Hematopoietic multipotent progenitor cell (in vitro differentiated cells): Measurements from ENCODE around the gene NUTM2F. TPM values are rescaled to one million over a fixed set of nuclear protein-coding genes. Genes with fewer than 3 reads are reported as not detected.
A peak's percentile ranks its signal among the peaks of the same experiment; 100 is the strongest.
"Not testable (repeated sequence)": the region's sequence is repeated elsewhere in the genome, so short reads cannot be mapped to it uniquely, and the experiment has no call there.

ENCODE experiments used
- DNase-seq, 3 donors: peaks; one replicate each; pipeline ENCODE4 v3.0.0-alpha.2; 2011 to 2015; ENCODE audit warnings: low read depth in 2 of 3, low spot score in 2 of 3
- total RNA-seq: library from RNA; depleted of rRNA; stranded (reverse); fragments of >200 nt; gene quantifications from one replicate; pipeline ENCODE4 v1.2.3, GENCODE V29; 2012

The NUTM2F gene, protein sequence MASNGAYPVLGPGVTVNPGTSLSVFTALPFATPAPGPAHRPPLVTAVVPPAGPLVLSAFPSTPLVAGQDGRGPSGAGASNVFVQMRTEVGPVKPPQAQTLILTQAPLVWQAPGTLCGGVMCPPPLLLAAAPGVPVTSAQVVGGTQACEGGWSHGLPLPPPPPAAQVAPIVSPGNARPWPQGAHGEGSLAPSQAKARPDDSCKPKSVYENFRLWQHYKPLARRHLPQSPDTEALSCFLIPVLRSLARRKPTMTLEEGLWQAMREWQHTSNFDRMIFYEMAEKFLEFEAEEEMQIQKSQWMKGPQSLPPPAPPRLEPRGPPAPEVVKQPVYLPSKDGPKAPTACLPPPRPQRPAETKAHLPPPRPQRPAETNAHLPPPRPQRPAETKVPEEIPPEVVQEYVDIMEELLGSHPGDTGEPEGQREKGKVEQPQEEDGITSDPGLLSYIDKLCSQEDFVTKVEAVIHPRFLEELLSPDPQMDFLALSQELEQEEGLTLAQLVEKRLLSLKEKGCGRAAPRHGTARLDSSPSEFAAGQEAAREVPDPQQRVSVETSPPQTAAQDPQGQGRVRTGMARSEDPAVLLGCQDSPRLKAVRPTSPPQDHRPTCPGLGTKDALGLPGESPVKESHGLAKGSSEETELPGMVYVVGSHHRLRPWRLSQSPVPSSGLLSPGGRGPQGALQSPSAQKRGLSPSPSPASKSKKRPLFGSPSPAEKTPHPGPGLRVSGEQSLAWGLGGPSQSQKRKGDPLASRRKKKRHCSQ
- total RNA-seq: not detected

DNA sequence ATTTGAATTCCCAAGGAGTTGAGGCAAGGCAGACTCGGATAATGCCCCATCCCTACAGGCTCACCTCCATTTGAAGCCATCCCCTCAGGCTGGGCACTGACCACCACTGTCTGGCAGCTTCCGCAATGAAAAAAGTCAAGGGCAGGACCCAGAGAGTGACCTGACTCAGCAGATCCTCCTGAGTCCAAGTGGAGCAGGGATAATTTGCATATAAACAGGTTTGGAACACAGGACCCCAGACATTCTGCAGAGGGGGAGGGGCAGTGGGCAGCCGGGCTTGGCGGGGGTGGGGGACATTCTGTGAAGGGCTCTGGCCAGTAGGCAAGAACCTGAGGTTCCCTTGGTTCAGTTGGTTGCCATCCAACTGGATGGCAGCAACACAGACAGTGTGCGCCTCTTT, at the start of gene NUTM2F:
Gene NUTM2F, minus strand, starts transcription at position 101 of the 400 bp plus-strand sequence. Its CDS starts 21 bp downstream, at position 80.
- not testable (repeated sequence) for DNase-seq

DNA sequence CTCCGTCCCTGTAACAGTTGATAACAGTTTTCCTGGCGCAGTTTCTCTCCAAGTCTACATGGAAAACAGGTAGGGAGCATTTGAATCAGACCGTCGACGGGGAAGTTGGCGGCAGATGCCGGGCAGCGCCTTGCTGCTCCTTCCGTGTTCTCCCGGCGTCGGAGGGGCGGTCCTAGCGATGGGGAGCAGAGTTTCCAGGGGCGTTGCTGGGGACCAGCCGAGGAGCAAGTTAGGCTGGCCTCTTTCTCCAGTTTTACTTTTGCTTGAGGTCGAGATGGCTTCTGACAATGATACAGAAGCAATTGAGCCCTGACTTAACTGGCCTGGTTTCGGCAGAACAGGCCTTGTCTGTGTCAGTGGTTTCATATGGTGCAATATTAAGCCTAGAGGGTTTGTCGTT, 46.8 kb upstream of the NUTM2F start:
- peak in 1 of 3 donors; percentile 15 for DNase-seq

DNA sequence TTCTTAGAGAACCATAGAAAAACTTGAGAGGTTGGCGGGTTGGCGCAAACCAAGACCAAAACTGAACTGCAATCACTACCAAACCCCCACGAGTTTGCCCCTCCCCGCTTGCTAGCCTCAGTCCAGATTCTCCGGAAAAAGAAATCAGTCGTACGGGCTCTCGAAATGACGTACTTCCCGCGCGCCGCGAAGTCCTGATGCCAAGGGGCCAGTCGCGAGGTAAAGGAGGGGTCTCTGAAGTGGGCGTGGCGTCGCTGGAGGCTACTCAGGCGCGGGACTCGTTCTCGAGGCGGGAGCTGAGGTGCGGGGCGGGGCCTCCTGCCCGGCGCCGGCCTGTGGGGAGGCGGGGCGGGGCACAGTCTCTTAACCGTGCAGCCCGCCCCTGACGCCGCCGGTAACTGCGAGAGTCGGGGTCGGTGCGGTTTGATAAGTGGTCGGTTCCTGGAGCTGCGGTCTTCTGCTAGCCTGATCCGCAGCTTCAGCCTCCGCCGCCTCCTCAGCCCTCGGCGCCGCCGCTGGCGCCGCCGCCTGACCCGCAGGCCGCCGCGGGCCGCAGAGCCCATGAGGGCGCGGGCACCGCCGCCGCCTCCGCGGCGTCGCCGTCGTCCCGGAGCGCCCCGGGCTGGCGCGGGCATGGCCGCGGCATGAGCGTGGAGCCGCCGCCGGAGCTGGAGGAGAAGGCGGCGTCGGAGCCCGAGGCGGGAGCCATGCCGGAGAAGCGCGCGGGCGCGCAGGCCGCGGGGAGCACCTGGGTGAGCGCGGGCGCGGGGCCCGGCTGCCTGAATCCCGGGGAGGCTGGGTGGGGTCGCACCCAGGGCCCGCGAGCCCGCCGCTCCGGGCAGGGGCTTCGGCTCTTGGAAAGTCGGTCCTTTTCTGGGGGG, 46.0 kb upstream of the NUTM2F start:
- DNase-seq: peak; percentile 75 to 91 (median 90)

DNA sequence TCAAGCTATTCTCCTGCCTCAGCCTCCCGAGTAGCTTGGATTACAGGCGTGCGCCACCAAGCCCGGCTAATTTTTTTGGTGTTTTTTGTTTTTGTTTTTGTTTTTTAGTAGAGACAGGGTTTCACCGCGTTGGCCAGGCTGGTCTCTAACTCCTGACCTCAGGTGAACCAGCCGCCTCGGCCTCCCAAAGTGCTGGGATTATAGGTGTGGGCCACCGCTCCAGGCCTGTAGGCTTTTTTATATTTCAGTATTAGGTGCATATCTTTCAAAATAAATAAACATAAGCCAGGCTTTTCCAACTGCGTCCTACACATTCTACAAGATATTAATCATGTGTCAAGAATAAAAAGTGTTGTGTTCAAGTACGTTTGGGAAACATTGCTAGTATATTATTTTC, 45.3 kb upstream of the NUTM2F start:
- DNase-seq: not testable (repeated sequence)

DNA sequence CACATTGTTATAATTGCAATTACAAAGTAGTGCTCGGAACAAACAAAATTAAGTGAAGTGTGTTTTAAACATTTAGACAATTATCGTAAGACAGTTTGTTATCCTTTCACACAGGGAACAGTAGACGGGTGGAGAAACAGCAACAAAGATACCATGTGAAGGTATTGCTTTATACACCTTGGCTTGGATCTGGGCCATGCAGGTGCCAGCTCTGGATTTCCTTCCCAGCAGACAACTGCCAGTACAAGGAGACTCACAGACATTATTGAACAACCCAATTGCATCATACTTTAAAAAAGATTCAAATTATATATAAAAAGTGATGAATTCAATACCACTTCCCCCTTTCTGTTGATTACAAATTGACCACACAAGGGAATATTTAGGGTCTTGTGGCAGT, 41.8 kb upstream of the NUTM2F start:
- not testable (repeated sequence) for DNase-seq

DNA sequence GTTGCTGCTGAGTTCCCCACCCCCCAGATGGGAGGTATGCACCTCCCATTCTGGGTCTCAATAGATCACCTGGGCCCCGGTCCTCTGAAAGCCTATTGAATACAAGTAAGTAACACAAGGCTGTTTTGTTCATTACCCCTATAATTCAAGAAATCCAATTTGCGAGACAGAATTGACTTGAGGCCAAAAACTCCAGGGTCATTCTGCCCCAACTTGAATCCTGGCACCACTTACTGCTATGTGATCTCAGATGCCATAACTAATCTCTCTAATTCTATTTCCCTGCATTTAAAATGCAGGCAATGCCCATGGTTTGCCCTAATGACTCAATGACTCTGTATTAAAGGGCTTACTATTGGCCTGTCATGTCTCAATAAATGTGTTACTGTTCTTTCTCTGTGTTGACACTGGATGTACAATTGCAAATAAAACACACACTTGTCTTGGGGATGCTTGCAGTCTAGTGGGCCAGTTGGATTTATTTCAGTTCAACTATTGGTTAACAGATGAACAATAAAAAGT, 35.7 kb upstream of the NUTM2F start:
- DNase-seq: not testable (repeated sequence)

DNA sequence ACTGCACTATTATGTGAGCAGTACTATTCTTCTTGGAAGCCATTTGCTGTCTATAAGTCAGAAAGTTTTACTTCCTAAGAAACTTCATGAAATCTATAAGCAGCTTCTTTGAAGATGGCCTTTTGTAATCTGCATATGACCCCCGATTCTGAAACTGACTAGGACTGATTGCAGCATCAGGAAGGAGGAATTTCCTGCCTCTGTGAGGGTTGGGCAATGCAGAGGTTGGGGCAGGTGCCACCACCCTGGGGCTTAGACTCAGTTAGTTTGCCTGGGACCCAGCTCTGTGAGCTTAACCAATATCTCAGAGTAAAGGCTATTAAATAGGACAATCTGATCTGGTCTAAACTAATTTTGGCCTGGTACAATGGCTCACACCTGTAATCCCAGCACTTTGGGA, 28.7 kb upstream of the NUTM2F start:
- not testable (repeated sequence) for DNase-seq

DNA sequence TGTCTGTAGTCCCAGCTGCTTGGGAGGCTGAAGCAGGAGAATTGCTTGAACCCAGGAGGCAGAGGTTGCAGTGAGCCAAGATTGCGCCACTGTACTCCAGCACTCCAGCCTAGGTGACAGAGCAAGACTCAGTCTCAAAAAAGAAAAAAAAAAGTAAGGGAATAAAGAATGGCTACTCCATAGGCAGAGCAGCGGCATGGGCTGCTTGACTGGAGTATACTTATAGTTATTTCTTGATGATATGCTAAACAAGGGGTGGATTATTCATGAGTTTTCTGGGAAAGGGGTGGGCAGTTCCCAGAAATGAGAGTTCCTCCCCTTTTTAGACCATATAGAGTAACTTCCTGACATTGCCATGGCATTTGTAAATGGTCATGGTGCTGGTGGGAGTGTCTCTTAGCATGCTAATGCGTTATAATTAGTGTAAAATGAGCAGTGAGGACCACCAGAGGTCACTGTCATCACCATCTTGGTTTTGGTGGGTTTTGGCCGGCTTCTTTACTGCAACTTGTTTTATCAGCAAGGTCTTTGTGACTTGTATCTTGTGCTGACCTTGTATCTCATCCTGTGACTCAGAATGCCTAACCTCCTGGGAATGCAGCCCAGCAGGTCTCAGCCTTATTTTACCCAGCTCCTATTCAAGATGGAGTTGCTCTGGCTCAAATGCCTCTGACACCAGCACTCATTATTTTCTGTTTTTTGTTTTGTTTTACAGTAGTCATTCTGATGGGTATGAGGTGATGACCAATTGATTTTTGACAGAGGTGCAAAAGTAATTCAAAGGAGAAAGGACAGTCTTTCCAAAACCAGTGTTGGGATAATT, 23.7 kb upstream of the NUTM2F start:
- not testable (repeated sequence) for DNase-seq

DNA sequence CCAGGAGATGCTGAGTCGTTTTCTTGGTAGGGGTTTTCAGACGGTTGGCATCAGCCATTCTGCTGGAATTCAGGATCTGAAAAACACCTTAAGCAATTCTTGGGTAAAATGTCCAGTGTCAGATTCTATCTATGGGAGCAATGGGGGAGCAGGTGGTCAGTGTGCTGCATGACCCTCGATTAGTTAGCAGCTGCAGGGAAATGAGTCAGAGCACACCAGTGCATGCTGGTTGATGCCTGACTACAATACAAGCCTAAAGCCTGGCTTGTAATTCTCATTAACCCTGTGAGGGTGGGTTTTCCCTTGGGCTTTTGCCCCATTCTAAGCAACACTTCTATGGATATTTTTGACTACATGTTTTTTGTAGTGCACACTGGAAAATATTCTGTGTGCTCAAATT, 20.3 kb upstream of the NUTM2F start:
- DNase-seq: not testable (repeated sequence)

DNA sequence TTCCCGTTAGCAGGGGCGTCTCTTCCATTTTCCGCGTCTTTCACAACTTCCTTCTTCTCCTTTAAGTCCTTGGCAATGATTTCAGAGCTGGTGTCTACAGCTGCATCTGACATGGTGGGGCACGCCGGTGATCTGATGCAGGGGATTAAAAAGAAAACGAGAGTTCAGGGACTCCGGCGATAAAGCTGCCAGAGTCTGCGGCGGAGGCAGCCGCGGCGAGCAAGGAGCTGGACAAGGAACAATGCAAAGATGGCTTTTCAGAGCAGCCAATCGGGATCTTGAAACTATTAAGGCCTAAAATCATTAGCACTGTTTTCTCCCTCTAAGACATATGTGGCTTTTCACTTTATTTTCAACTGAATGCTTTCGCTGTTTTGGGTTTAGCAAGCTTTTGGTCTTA, 19.0 kb upstream of the NUTM2F start:
- DNase-seq: not testable (repeated sequence)

DNA sequence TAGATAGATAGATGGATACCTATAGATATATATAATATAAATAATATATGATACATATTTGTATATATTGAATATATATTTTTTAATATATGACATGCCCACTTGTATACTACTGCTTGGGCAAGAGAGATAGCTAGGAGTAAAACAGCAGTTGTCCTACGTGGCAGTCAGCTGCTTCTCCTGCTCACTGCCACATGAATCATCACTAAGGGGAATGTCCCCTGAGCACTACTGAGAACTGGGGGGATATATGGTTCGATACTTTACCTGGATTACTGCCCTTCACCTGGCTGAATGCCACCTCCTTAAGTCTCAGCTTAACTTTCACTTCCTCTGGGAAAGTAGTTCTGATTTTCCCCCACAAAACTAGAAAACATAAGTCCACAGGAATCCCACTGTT, 13.3 kb upstream of the NUTM2F start:
- not testable (repeated sequence) for DNase-seq

DNA sequence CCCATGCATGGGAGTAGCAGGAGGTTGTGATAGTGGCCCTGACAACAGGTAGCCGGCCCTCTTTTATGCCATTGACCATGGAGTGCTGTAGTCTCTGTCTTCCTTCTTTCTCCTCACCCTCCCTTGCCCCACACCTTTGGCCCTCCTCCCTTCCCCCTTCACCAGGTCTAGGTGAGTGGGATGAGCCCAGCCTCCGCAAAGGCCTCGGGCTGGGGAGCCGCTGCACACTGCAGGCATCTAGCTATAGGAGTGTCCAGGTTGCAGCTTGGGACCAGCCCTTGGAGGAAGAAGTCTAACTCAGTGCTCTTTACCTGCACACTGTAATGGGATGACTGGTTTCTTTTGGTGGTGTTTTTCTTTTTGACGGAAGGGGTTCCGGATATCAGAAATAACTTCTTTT, 12.3 kb upstream of the NUTM2F start:
- not testable (repeated sequence) for DNase-seq

DNA sequence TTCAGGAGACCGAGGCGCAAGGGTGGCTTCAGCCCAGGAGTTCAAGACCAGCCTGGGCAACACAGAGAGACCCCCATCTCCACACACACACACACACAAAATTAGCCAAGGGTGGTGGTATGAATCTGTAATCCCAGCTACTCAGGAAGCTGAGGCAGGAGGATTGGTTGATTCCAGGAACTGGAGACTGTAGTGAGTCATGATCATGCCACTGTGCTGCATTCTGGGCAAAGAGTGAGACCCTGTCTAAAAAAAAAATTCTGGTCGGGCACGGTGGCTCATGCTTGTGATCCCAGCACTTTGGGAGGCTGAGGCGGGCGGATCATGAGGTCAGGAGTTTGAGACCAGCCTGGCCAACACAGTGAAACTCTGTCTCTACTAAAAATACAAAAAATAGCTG, 11.2 kb upstream of the NUTM2F start:
- DNase-seq: not testable (repeated sequence)

DNA sequence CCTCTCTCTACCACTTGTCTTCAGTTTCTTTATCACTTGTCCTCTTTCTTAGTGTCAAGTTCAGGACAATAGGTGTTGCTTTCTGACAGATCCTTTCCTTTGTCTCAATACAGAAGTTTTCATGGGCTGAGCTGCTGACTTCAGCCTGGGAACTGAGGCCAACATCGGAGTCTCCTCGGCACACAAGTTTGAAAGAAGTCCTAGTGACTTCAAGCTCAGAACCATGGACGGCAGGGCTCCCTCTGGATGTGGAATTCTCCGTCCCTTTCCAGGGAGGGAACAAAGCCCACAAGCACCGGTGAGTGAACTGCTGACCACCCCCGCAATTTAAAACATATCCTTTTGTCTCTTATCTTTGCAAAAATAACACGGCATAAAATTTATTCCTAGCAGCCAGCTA, 10.3 kb upstream of the NUTM2F start:
- DNase-seq: not testable (repeated sequence)

DNA sequence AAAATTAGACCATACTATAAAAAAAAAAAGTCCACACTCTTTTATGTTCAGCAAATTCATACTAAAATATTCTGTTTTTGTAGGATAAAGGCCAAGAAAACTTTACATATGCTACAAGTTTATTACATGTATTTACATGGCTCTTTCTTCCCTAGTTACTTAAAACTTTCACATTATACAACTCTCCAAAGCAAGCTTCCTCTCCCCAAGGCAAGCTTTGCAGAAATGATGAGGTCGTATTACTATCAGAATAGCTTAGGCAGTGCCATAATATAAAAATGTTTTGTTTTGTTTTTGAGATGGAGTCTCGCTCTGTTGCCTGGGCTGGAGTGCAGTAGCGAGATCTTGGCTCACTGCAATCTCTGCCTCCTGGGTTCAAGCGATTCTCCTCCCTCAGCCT, 8.0 kb upstream of the NUTM2F start:
- DNase-seq: not testable (repeated sequence)

DNA sequence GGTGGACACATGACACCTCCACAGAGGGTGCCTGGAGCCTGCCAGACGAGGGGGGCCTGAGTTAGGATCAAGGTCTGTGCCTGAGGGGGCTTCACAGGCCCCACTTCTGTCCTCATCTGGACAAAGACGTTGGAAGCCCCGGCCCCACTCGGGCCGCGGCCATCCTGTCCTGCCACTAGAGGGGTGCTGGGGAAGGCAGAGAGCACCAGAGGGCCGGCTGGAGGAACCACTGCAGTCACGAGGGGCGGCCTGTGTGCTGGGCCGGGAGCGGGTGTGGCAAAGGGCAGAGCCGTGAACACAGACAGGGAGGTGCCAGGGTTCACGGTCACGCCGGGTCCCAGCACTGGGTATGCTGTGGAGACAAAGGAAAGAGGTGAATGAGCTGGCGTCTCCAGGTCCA, 2.9 kb downstream of the NUTM2F start:
- DNase-seq: not testable (repeated sequence)

DNA sequence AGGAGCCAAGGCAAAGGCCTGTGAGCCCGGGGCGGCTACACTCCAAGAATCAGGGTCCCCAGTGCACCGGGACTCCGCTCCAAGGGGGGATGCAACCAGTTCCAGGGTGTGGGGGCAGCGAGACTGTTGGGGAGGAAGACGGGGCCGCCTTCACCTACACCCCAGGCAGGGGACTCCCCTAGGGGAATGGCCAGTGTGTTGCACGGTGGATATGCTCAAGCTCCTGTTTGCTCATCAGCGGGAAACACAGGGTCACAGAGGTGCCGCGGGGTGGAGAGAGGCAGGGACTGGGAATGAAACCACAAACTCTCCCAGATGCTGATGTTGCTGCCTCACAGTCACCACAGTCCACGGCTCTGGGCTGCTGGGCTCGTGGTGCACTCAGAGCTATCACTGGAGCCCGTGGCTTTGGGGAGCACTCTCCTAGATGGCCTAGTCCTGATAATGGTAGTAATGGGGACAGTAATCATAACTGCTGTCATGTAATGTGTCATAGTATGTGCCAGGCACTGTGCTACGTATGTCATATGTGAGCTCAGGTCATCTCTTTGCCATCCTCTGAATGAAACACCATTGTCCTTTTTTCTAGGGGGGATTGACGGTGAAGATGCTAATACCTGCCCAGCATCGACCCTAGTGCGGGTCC, 5.2 kb downstream of the NUTM2F start:
- not testable (repeated sequence) for DNase-seq

DNA sequence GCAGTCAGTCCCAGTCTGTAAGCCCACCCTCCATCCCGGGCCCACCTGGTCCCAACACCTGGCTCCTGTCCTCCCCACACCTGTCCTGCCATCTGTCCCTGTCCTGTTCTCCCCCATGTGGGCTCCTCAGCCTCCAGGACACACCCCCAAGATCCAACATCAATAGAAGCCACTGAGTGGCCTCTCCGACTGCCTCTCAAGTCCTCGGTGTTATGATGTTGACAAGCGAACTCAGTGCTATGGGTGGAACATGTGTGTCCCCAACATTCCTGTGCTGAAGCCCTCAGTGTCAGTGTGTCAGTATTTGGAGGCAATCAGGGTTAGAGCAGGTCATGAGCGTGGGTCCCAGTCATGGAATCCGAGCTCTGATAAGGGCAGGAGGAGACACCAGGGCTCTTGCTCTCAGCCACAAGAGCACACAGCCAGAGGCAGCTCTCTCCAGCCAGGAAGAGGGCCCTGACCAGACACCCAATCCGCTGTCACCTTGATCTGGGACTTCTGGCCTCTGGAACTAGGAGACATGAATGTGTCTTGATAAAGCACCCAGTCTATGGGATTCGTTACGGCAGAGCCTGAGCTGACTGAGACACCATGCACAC, 6.0 kb downstream of the NUTM2F start:
- DNase-seq: not testable (repeated sequence)
